AG09319 (cell line): ENCODE results near the gene CCDC184.

Experiments
- DNase-seq: peaks from one replicate; pipeline ENCODE4 v3.0.0-alpha.2; 2010; ENCODE audit warnings: low read depth; ENCODE audit errors: extremely low read depth
- CTCF ChIP-seq: IDR thresholded peaks from 2 replicates; pipeline ENCODE4 v1.5.1; 2011; ENCODE audit warnings: low read depth, mild to moderate bottlenecking, inconsistent platforms, low read length, moderate library complexity

CCDC184 gene

GRCh38 chr12:48197971-48198671 is 14.7 kb downstream of the CCDC184 start:
- no peak; the same call in 1 of the 2 replicates for TF ChIP-seq CTCF
- DNase-seq, result peak; percentile 87

- no peak for DNase-seq
- TF ChIP-seq CTCF, result no peak
Observed at GRCh38 chr12:48198672-48198971, 15.2 kb downstream of the CCDC184 start.

GRCh38 chr12:48198985-48199384 is 15.5 kb downstream of the CCDC184 start:
- TF ChIP-seq CTCF, result no peak
- DNase-seq, result no peak

DNA sequence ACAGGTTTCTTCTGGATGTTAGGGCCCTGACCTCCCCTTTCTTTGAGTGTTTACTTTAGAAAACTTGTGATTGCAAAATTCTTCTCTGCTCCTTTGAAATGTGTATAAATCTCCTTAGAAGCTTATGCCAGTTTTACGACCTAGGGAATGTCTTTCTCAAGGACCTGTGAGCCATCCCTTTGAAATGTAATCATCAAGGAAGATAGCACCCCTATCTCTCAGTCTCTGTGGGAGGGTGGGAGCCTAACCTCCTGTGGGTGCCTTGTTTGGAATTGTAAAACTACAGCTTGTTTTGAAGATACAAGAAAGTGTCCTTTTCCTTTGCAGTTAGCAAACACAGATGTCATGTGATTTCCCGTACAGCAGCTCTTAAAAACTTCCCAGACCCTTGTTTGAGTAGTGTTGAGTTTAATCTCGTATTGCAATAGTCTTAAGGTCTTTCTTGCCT is 16.4 kb downstream of the CCDC184 start:
- no peak for DNase-seq
- TF ChIP-seq CTCF, result no peak

GRCh38 chr12:48201091-48201490 is 17.6 kb downstream of the CCDC184 start:
- no peak for TF ChIP-seq CTCF
- DNase-seq, result no peak

DNA sequence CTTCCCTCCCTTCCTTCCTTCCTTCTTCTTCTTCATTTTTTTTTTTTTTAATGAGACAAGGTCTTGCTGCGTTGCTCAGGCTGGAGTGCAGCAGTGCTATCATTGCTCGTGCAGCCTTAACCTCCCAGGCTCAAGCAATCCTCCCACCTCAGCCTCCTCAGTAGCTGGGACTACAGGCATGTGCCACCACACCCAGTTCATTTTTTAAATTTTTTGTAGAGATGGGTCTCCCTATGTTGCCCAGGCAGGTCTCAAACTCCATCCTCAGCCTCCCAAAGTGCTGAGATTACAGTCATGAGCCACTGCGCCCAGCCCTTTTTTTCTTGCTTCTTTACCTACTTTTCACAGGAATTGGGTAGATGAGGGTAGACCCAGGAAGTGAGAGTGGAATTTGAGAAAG is 18.1 kb downstream of the CCDC184 start:
- TF ChIP-seq CTCF, result no peak
- DNase-seq, result no peak

- no peak for TF ChIP-seq CTCF
- no peak for DNase-seq
Observed at GRCh38 chr12:48202766-48203165, 19.3 kb downstream of the CCDC184 start.
